ENCODE results near the gene DMD. TPM values are rescaled to one million over a fixed set of nuclear protein-coding genes. Genes with fewer than 3 reads are reported as not detected.

Gene DMD
- total and polyA plus RNA-seq, 2 of the 8 experiments (the other 6 are each of a cell fraction or from before 2014, with no cell fraction given), result 4.8 to 7.4 TPM

GRCh38 chrX:31506928-31507327 lies 1704.4 kb downstream of the DMD start:
- H3K23me2 ChIP-seq (ENCODE audit: low read depth, low read length), result no peaks in the 10 kb centered on the region
- 89% methylated on average over 2 of the region's 3 CpGs; no CpG with 5 or more reads in 1 of the 2 experiments for WGBS, 2 experiments (ENCODE audit: extremely low coverage in 1 of 2, insufficient coverage in 1 of 2, insufficient read length in 1 of 2, insufficient replicate concordance in 2 of 2, low coverage in 1 of 2, low lambda C conversion rate in 2 of 2, missing lambda C conversion rate in 1 of 2)
- no peak overlapping the region for H3K18ac ChIP-seq (ENCODE audit: extremely low read depth, low read length)
- H2BK20ac ChIP-seq (ENCODE audit: low read length), result no peak overlapping the region
- H3K9ac ChIP-seq (replicated peaks in 1 of 4; ENCODE audit: extremely low read depth in 1 of 4, low read depth in 3 of 4, low read length in 3 of 4), result no peak overlapping the region
- CTCF ChIA-PET (ENCODE audit: partially characterized antibody), result no interaction called here
- no peak overlapping the region for H3K4me2 ChIP-seq (ENCODE audit: insufficient read depth in 1 of 2, low read depth in 2 of 2, low read length in 2 of 2)
- H2AFZ ChIP-seq (ENCODE audit: low read length), result no peak overlapping the region
- H3K4ac ChIP-seq (replicated peaks; ENCODE audit: insufficient read length, low read depth, low read length), result no peak overlapping the region
- H3K36me3 ChIP-seq (ENCODE audit: control insufficient read depth in 2 of 4, insufficient read depth in 4 of 4, low read length in 3 of 4), result no peaks in the 10 kb centered on the region
- no peaks in the 10 kb centered on the region for H3K27me3 ChIP-seq (replicated peaks in 1 of 4; ENCODE audit: control insufficient read depth in 3 of 4, extremely low read depth in 1 of 4, insufficient read depth in 3 of 4, low read length in 3 of 4)
- H4K5ac ChIP-seq (ENCODE audit: insufficient read length, low read depth, low read length), result no peak overlapping the region
- H3K14ac ChIP-seq (ENCODE audit: insufficient read length), result no peak overlapping the region
- no peak overlapping the region for H2BK5ac ChIP-seq (ENCODE audit: low read depth, low read length)
- no peak overlapping the region for H4K8ac ChIP-seq (ENCODE audit: extremely low read depth, insufficient read depth, low read length)
- H2BK12ac ChIP-seq (ENCODE audit: low read depth, low read length), result no peak overlapping the region
- DNase-seq (ENCODE audit: low read depth in 1 of 2, low spot score in 2 of 2), result no peak
- H3K4me3 ChIP-seq (ENCODE audit: extremely low read depth in 1 of 4, insufficient read depth in 2 of 4, low read depth in 3 of 4, low read length in 4 of 4), result no peak overlapping the region
- H2BK120ac ChIP-seq (replicated peaks; ENCODE audit: low read depth, low read length), result no peak overlapping the region
- POLR2A ChIA-PET (ENCODE audit: partially characterized antibody), result no interaction called here
- no peaks in the 10 kb centered on the region for H3K4me1 ChIP-seq (replicated peaks in 1 of 4; ENCODE audit: control insufficient read depth in 3 of 4, insufficient read depth in 4 of 4, low read length in 3 of 4)
- H3K56ac ChIP-seq (replicated peaks; ENCODE audit: insufficient read length, low read depth, low read length), result no peak overlapping the region
- H3K9me3 ChIP-seq (ENCODE audit: insufficient read depth in 2 of 2, low read depth in 1 of 2, low read length in 1 of 2), result no peaks in the 10 kb centered on the region
- H3K27ac ChIP-seq (ENCODE audit: low read depth, low read length), result no peak overlapping the region
- no peaks in the 10 kb centered on the region for H4K20me1 ChIP-seq (replicated peaks in 1 of 2; ENCODE audit: control insufficient read depth in 1 of 2, insufficient read depth in 2 of 2, low read length in 2 of 2)
- no peak overlapping the region for H2BK15ac ChIP-seq (ENCODE audit: low read length)
- no peak overlapping the region for H3K23ac ChIP-seq (ENCODE audit: insufficient read length)
- H2AK5ac ChIP-seq (ENCODE audit: low read depth, low read length), result no peak overlapping the region
- H3K79me1 ChIP-seq (ENCODE audit: low read depth, low read length), result no peaks in the 10 kb centered on the region
- no peak for FAIRE-seq
- H3K79me2 ChIP-seq (ENCODE audit: control insufficient read depth in 1 of 2, insufficient read depth in 2 of 2, low read length in 2 of 2), result no peaks in the 10 kb centered on the region
- no peak overlapping the region for H4K91ac ChIP-seq (replicated peaks; ENCODE audit: insufficient read length, low read length)
- TF ChIP-seq USF2 (IDR thresholded peaks at IDR 0.05; ENCODE audit: low read length), result no peak
- TF ChIP-seq ASH2L (IDR thresholded peaks at IDR 0.05; ENCODE audit: low read length), result no peak
- no peak for TF ChIP-seq ZNF274 (IDR thresholded peaks at IDR 0.05; ENCODE audit: borderline replicate concordance, extremely low read depth, low read length)
- no peak for TF ChIP-seq RBBP5 (IDR thresholded peaks at IDR 0.05; ENCODE audit: borderline replicate concordance, low read depth, low read length)
- no peak for TF ChIP-seq SAP30 (IDR thresholded peaks at IDR 0.05; ENCODE audit: insufficient read depth, insufficient replicate concordance, low read length)
- no peak for TF ChIP-seq BACH1 (IDR thresholded peaks at IDR 0.05; ENCODE audit: low read length)
- no peak for TF ChIP-seq CREB1 (IDR thresholded peaks at IDR 0.05)
- TF ChIP-seq POLR2AphosphoS5 (IDR thresholded peaks at IDR 0.05; ENCODE audit: low read depth, low read length), result no peak
- no peak for TF ChIP-seq BRCA1 (IDR thresholded peaks at IDR 0.05; ENCODE audit: low read depth, low read length)
- TF ChIP-seq TEAD4 (IDR thresholded peaks at IDR 0.05; ENCODE audit: low read depth, low read length), result no peak
- no peak for TF ChIP-seq YY1 (IDR thresholded peaks at IDR 0.05; ENCODE audit: low read depth, low read length)
- TF ChIP-seq E2F6 (IDR thresholded peaks at IDR 0.05), result no peak
- TF ChIP-seq, protein P1, sequence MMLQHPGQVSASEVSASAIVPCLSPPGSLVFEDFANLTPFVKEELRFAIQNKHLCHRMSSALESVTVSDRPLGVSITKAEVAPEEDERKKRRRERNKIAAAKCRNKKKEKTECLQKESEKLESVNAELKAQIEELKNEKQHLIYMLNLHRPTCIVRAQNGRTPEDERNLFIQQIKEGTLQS (IDR thresholded peaks at IDR 0.05; ENCODE audit: insufficient read depth, low read depth, low read length), result no peak
- TF ChIP-seq TBP (IDR thresholded peaks at IDR 0.05; ENCODE audit: low read depth, low read length), result no peak

Data from H1 (cell line).